NT2/D1 (cell line): Measurements from ENCODE around the gene CEP76.

ENCODE experiments used
- SUZ12 ChIP-seq: IDR thresholded peaks from 2 replicates; pipeline ENCODE4 v1.6.1; 2011; ENCODE audit not compliant: insufficient read length, insufficient read depth; ENCODE audit errors: extremely low read depth
- YY1 ChIP-seq: IDR thresholded peaks from 2 replicates; pipeline ENCODE4 v1.6.1; 2011; ENCODE audit not compliant: insufficient read length, insufficient read depth
- ZNF274 ChIP-seq: IDR thresholded peaks from 2 replicates; pipeline ENCODE4 v1.6.1; 2011; ENCODE audit warnings: mild to moderate bottlenecking, low read depth, low read length

- no peak for TF ChIP-seq YY1
- no peak for TF ChIP-seq SUZ12
- TF ChIP-seq ZNF274 = no peak
Observed at GRCh38 chr18:12742453-12742852, 39.9 kb upstream of the CEP76 start.
